K562 (cell line): ENCODE measurements around the gene MAPK8IP1.

Experiments
- ARNT ChIP-seq, 2 experiments: fragments of 450-650 bp; IDR thresholded peaks; 2 replicates each; pipeline ENCODE4 v1.6.1; 2016; ENCODE audit warnings: mild to moderate bottlenecking in 1 of 2
- ATF3 ChIP-seq, 2 experiments: fragments of 450-650 bp in 1 of 2; sonication (generic) in 1 of 2; formaldehyde crosslinking in 1 of 2; IDR thresholded peaks in 1 of 2; conservative IDR thresholded peaks in 1 of 2; 2 replicates each; pipeline versions ENCODE4 v1.6.1 to v1.8.1; 2016 to 2023; ENCODE audit warnings: mild to moderate bottlenecking in 2 of 2, moderate library complexity in 2 of 2, inconsistent platforms in 1 of 2, missing genetic modification reagents in 1 of 2
- CHD2 ChIP-seq: IDR thresholded peaks from 2 replicates; pipeline ENCODE4 v1.6.1; 2011; ENCODE audit warnings: low read depth, low read length
- CTCF ChIP-seq, 3 experiments: IDR thresholded peaks in 2 of 3; conservative IDR thresholded peaks in 1 of 3; 2 replicates each; pipeline ENCODE4 v1.5.1; 2011 to 2012; ENCODE audit warnings: low read length in 3 of 3, mild to moderate bottlenecking in 3 of 3, control low read depth in 2 of 3, improper control_type of control experiment in 1 of 3, inconsistent platforms in 1 of 3, low read depth in 1 of 3, mixed read lengths in 1 of 3, moderate library complexity in 1 of 3; ENCODE audit not compliant: insufficient read depth in 2 of 3
- EZH2 ChIP-seq: IDR thresholded peaks from 2 replicates; pipeline ENCODE4 v1.6.1; 2012; ENCODE audit warnings: low read depth, mild to moderate bottlenecking, inconsistent platforms, low read length, borderline replicate concordance
- GABPA ChIP-seq: fragments of 200-800 bp; sonication (Bioruptor generic); conservative IDR thresholded peaks from 2 replicates; pipeline ENCODE4 v1.6.1; 2016; ENCODE audit warnings: low read depth, missing genetic modification characterization, missing compliant biosample characterization
- HNRNPLL ChIP-seq: fragments of 200-400 bp; formaldehyde crosslinking; IDR thresholded peaks from 2 replicates; pipeline ENCODE4 v1.6.1; 2017; ENCODE audit warnings: low read length, low read depth, mild to moderate bottlenecking; ENCODE audit not compliant: poor library complexity, severe bottlenecking
- KLF16 ChIP-seq: IDR thresholded peaks from 2 replicates; pipeline ENCODE4 v1.6.1; 2016; ENCODE audit warnings: antibody characterized with exemption
- NRF1 ChIP-seq, 2 experiments: fragments of 450-650 bp; IDR thresholded peaks in 1 of 2; conservative IDR thresholded peaks in 1 of 2; 2 replicates each; pipeline ENCODE4 v1.6.1; 2014; ENCODE audit warnings: mild to moderate bottlenecking in 2 of 2
- POLR2A ChIP-seq: fragments of 450-650 bp; conservative IDR thresholded peaks from 2 replicates; pipeline ENCODE4 v1.6.1; 2016
- SP1 ChIP-seq: sonication (generic); formaldehyde crosslinking; IDR thresholded peaks from 2 replicates; pipeline ENCODE4 v1.8.1; 2022; ENCODE audit warnings: mild to moderate bottlenecking, missing genetic modification reagents
- TEAD1 ChIP-seq, 2 experiments: fragments of 450-650 bp in 1 of 2; sonication (generic) in 1 of 2; formaldehyde crosslinking; IDR thresholded peaks; 2 replicates each; pipeline versions ENCODE4 v1.4.0 to v1.8.0; 2020 to 2022; ENCODE audit warnings: mild to moderate bottlenecking in 2 of 2, missing genetic modification reagents in 1 of 2
- ZFP30 ChIP-seq: fragments of 250-450 bp; sonication (Bioruptor Pico); IDR thresholded peaks from 2 replicates; pipeline ENCODE4 v1.8.0; 2022; ENCODE audit warnings: moderate library complexity, mild to moderate bottlenecking, inconsistent platforms, borderline replicate concordance

GRCh38 chr11:45909594-45910475, 24.4 kb downstream of the MAPK8IP1 start:
- TF ChIP-seq CHD2 (no peak), ARNT (IDR thresholded peaks at IDR 0.05) (no peak), ATF3 (IDR thresholded peaks at IDR 0.05) (no peak), ATF3 (CRISPR knock-in tag; conservative IDR thresholded peaks at IDR 0.05) (no peak), ZFP30 (CRISPR knock-in tag) (no peak), NRF1 (conservative IDR thresholded peaks at IDR 0.05 in 1 of 2, IDR thresholded peaks at IDR 0.05 in 1 of 2) (no peak), SP1 (CRISPR knock-in tag) (no peak), HNRNPLL (no peak), EZH2 (no peak), POLR2A (no peak), KLF16 (no peak), CTCF (IDR thresholded peaks at IDR 0.05 in 2 of 3, conservative IDR thresholded peaks at IDR 0.05 in 1 of 3; ENCODE audit: insufficient read depth in 2 of 3, low read depth in 1 of 3, low read length in 3 of 3) (no peak), GABPA (tag) (no peak), TEAD1 (CRISPR knock-in tag; IDR thresholded peaks at IDR 0.05) (no peak)
